ENCODE measurements around the gene PACS1. TPM values are rescaled to one million over a fixed set of nuclear protein-coding genes. Genes with fewer than 3 reads are reported as not detected.

PACS1 gene
- total RNA-seq, 6 experiments from 2014 or later, result 5.8 to 23.7 (median 12.5) TPM

GRCh38 chr11:66155387-66156073 is 85.5 kb downstream of the PACS1 start:
- TF ChIP-seq CTCF (IDR thresholded peaks at IDR 0.05) (no peak), POLR2A (IDR thresholded peaks at IDR 0.05) (no peak)

GRCh38 chr11:66157182-66157864 is 87.3 kb downstream of the PACS1 start:
- Histone ChIP-seq H3K36me3 (no peaks in the 10 kb centered on the region), H3K27ac (no peak overlapping the region), H3K4me1 (no peaks in the 10 kb centered on the region), H3K4me3 (no peak overlapping the region), H3K27me3 (no peaks in the 10 kb centered on the region), H3K9me3 (no peaks in the 10 kb centered on the region)
- intact Hi-C loops (cut with DNase I), result no loop called here
- no peak for DNase-seq
- no peak for ATAC-seq
- no peak for TF ChIP-seq POLR2A (IDR thresholded peaks at IDR 0.05)
- TF ChIP-seq CTCF (IDR thresholded peaks at IDR 0.05), result no peak

More at GRCh38 chr11:66155387-66156073, 85.5 kb downstream of the PACS1 start:
- no peaks in the 10 kb centered on the region for H3K27me3 ChIP-seq
- H3K4me3 ChIP-seq, result no peak overlapping the region
- peaks cover 0 to 2% (median 0%) of the 10 kb centered on the region in 4 donors for H3K4me1 ChIP-seq
- H3K9me3 ChIP-seq, result no peaks in the 10 kb centered on the region
- H3K27ac ChIP-seq, result no peak overlapping the region
- DNase-seq (no peak), ATAC-seq (no peak)
- intact Hi-C loops (cut with DNase I), result no loop called here
- H3K36me3 ChIP-seq, result no peaks in the 10 kb centered on the region
- 90% methylated on average over 7 of the region's 7 CpGs for WGBS (ENCODE audit: insufficient coverage, low coverage, low lambda C conversion rate, missing lambda C conversion rate)

- Histone ChIP-seq H3K27ac (no peak overlapping the region), H3K9me3 (no peaks in the 10 kb centered on the region), H3K4me3 (no peak overlapping the region), H3K4me1 (no peaks in the 10 kb centered on the region), H3K27me3 (no peaks in the 10 kb centered on the region), H3K36me3 (no peaks in the 10 kb centered on the region)
- 86% methylated on average over 5 of the region's 5 CpGs for WGBS (ENCODE audit: insufficient coverage, low coverage, low lambda C conversion rate, missing lambda C conversion rate)
- no peak for DNase-seq
- TF ChIP-seq CTCF (IDR thresholded peaks at IDR 0.05), result no peak
- no peak for TF ChIP-seq POLR2A (IDR thresholded peaks at IDR 0.05)
- intact Hi-C loops (cut with DNase I), result no loop called here
- ATAC-seq, result no peak
These were observed 88.1 kb downstream of the PACS1 start for GRCh38 chr11:66158156-66158555.

GRCh38 chr11:66159324-66159984 is 89.4 kb downstream of the PACS1 start:
- 60% methylated on average over 4 of the region's 8 CpGs for WGBS (ENCODE audit: insufficient coverage, low coverage, low lambda C conversion rate, missing lambda C conversion rate)
- intact Hi-C loops (cut with DNase I), result no loop called here
- Histone ChIP-seq H3K27ac (no peak overlapping the region), H3K27me3 (no peaks in the 10 kb centered on the region), H3K9me3 (no peaks in the 10 kb centered on the region), H3K4me3 (no peak overlapping the region), H3K4me1 (no peaks in the 10 kb centered on the region), H3K36me3 (no peaks in the 10 kb centered on the region)
- DNase-seq (no peak), ATAC-seq (no peak)
- TF ChIP-seq POLR2A (IDR thresholded peaks at IDR 0.05) (no peak), CTCF (IDR thresholded peaks at IDR 0.05) (no peak)

Data from right lobe of liver (tissue), 6 donors.